Keratinocyte (primary cell): Measurements from ENCODE around the gene MBD3L5. TPM values are rescaled to one million over a fixed set of nuclear protein-coding genes. Genes with fewer than 3 reads are reported as not detected.
"Not testable (repeated sequence)": the region's sequence is repeated elsewhere in the genome, so short reads cannot be mapped to it uniquely, and the experiment has no call there.

ENCODE experiments used
- DNase-seq: peaks from one replicate; pipeline ENCODE4 v3.0.0-alpha.2; 2011; ENCODE audit warnings: low read depth, missing footprints, low spot score
- FAIRE-seq: peaks from 2 replicates; lab custom pipeline; 2011; peaks lifted over from hg19 to GRCh38; lab: Jason Lieb, UNC
- H2AFZ ChIP-seq: 2 replicates; pipeline ENCODE4 v1.6.0; 2012; ENCODE audit warnings: low read length, control low read depth, inconsistent platforms; ENCODE audit not compliant: control insufficient read depth
- H3K27ac ChIP-seq: 2 replicates; pipeline ENCODE4 v1.5.1; 2011; ENCODE audit warnings: low read length; ENCODE audit not compliant: control insufficient read depth, insufficient read depth
- H3K27me3 ChIP-seq: 3 replicates; pipeline ENCODE4 v1.6.0; 2011; ENCODE audit warnings: low read length; ENCODE audit not compliant: control insufficient read depth, insufficient read depth; ENCODE audit errors: extremely low read depth
- H3K36me3 ChIP-seq, 2 experiments: 2 replicates in 1 of 2; 3 replicates in 1 of 2; pipeline ENCODE4 v1.5.1; 2011; ENCODE audit warnings: low read length in 2 of 2, mild to moderate bottlenecking in 1 of 2; ENCODE audit not compliant: control insufficient read depth in 2 of 2, insufficient read depth in 2 of 2; ENCODE audit errors: extremely low read depth in 1 of 2
- H3K4me1 ChIP-seq: 3 replicates; pipeline ENCODE4 v1.5.1; 2011; ENCODE audit warnings: low read length; ENCODE audit not compliant: control insufficient read depth, insufficient read depth; ENCODE audit errors: extremely low read depth
- H3K4me2 ChIP-seq: 3 replicates; pipeline ENCODE4 v1.6.0; 2011; ENCODE audit warnings: low read depth, low read length; ENCODE audit not compliant: control insufficient read depth, insufficient read depth; ENCODE audit errors: extremely low read depth
- H3K4me3 ChIP-seq, 3 experiments: fragments of 200-600 bp in 1 of 3; sonication (generic) in 1 of 3; 2 replicates in 2 of 3; 3 replicates in 1 of 3; pipeline ENCODE4 v1.5.1; 2011 to 2016; ENCODE audit warnings: low read length in 3 of 3, mild to moderate bottlenecking in 3 of 3, control low read depth in 2 of 3, inconsistent platforms in 1 of 3, low read depth in 1 of 3, mixed read lengths in 1 of 3, mixed run types in 1 of 3, moderate library complexity in 1 of 3; ENCODE audit not compliant: control insufficient read depth in 2 of 3, insufficient read depth in 2 of 3; ENCODE audit errors: extremely low read depth in 1 of 3
- H3K79me2 ChIP-seq: 2 replicates; pipeline ENCODE4 v1.6.0; 2012; ENCODE audit warnings: low read length; ENCODE audit not compliant: control insufficient read depth, insufficient read depth
- H3K9ac ChIP-seq: 3 replicates; pipeline ENCODE4 v1.6.0; 2011; ENCODE audit warnings: low read length; ENCODE audit not compliant: control insufficient read depth, insufficient read depth; ENCODE audit errors: extremely low read depth
- H3K9me1 ChIP-seq: 3 replicates; pipeline ENCODE4 v1.6.0; 2011; ENCODE audit warnings: low read length; ENCODE audit not compliant: control insufficient read depth, insufficient read depth; ENCODE audit errors: extremely low read depth
- H3K9me3 ChIP-seq: 2 replicates; pipeline ENCODE4 v1.5.1; 2012; ENCODE audit warnings: low read depth, low read length; ENCODE audit not compliant: control insufficient read depth
- H4K20me1 ChIP-seq: 3 replicates; pipeline ENCODE4 v1.6.0; 2011; ENCODE audit warnings: low read length; ENCODE audit not compliant: control insufficient read depth, insufficient read depth; ENCODE audit errors: extremely low read depth
- EZH2 ChIP-seq: IDR thresholded peaks from one replicate; pipeline ENCODE4 v1.6.1; 2012; ENCODE audit warnings: inconsistent platforms, mild to moderate bottlenecking, low read length, moderate library complexity
- dilution Hi-C: fragments of 300-500 bp; cut with MboI; formaldehyde crosslinking; loops from one replicate; pipeline ENCODE4 v1.7.0; 2020; ENCODE audit warnings: low sequenced_read_pairs; ENCODE audit not compliant: extremely low pct_ligation_motif_present
- polyA plus RNA-seq, 5 experiments: library from polyadenylated mRNA; depleted of rRNA in 3 of 5; stranded (reverse) in 3 of 5; stranded (forward) in 1 of 5; unstranded in 1 of 5; fragments of >200 nt; gene quantifications; 1 replicate in 1 of 5; 2 replicates in 3 of 5; 3 replicates in 1 of 5; pipeline versions ENCODE4 v1.2.1 to v1.2.3, GENCODE V29; 2011 to 2012; ENCODE audit warnings: missing spikeins in 2 of 5, low read depth in 1 of 5, low replicate concordance in 1 of 5
- TF ChIP-seq, protein P1 (sequence below), 3 experiments: IDR thresholded peaks in 1 of 3; conservative IDR thresholded peaks in 1 of 3; optimal IDR thresholded peaks in 1 of 3; 2 replicates in 2 of 3; 3 replicates in 1 of 3; pipeline versions ENCODE3 to v1.5.1; 2011; ENCODE audit warnings: low read length in 3 of 3, mild to moderate bottlenecking in 3 of 3, moderate library complexity in 2 of 3, control low read depth in 1 of 3, inconsistent platforms in 1 of 3; ENCODE audit not compliant: insufficient read depth in 2 of 3; ENCODE audit errors: extremely low read depth in 1 of 3

Gene MBD3L5
- polyA plus RNA-seq, 1 donor (not counting 4 experiments of a cell fraction or from before 2014, with no cell fraction given): not detected

DNA sequence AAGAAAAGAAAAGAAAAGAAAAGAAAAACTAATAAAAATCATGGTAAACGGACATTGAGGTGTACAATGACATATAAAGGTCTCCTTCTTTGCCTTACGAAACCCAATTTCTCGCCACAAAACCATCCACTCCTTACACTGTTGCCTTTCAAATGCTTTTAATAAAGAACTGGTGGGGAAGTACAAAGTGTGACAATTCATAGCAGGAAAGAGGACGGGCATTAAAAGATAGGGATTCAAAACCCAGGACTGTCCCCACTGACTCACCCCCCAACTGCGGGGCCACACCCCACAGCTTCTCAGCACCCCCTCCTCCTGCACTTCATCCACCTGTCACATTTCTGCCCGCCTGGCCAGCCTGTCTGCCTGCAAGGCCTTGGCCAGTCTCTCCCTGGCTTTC is 11.6 kb upstream of the MBD3L5 start:
- Histone ChIP-seq H3K27me3 (no peaks in the 10 kb centered on the region), H3K79me2 (no peaks in the 10 kb centered on the region), H3K36me3 (no peaks in the 10 kb centered on the region), H3K4me2 (no peak overlapping the region), H3K9me3 (no peaks in the 10 kb centered on the region), H3K27ac (no peak overlapping the region), H3K4me1 (no peaks in the 10 kb centered on the region), H4K20me1 (no peaks in the 10 kb centered on the region), H2AFZ (no peak overlapping the region), H3K9ac (no peak overlapping the region), H3K4me3 (no peak overlapping the region), H3K9me1 (no peaks in the 10 kb centered on the region)
- DNase-seq (no peak), FAIRE-seq (no peak)
- TF ChIP-seq, protein P1, sequence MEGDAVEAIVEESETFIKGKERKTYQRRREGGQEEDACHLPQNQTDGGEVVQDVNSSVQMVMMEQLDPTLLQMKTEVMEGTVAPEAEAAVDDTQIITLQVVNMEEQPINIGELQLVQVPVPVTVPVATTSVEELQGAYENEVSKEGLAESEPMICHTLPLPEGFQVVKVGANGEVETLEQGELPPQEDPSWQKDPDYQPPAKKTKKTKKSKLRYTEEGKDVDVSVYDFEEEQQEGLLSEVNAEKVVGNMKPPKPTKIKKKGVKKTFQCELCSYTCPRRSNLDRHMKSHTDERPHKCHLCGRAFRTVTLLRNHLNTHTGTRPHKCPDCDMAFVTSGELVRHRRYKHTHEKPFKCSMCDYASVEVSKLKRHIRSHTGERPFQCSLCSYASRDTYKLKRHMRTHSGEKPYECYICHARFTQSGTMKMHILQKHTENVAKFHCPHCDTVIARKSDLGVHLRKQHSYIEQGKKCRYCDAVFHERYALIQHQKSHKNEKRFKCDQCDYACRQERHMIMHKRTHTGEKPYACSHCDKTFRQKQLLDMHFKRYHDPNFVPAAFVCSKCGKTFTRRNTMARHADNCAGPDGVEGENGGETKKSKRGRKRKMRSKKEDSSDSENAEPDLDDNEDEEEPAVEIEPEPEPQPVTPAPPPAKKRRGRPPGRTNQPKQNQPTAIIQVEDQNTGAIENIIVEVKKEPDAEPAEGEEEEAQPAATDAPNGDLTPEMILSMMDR (optimal IDR thresholded peaks at IDR 0.05 in 1 of 3, IDR thresholded peaks at IDR 0.05 in 1 of 3, conservative IDR thresholded peaks at IDR 0.05 in 1 of 3; ENCODE audit: extremely low read depth in 1 of 3, insufficient read depth in 2 of 3, low read length in 3 of 3): no peak
- no peak for TF ChIP-seq EZH2
- dilution Hi-C loops: no loop called here

DNA sequence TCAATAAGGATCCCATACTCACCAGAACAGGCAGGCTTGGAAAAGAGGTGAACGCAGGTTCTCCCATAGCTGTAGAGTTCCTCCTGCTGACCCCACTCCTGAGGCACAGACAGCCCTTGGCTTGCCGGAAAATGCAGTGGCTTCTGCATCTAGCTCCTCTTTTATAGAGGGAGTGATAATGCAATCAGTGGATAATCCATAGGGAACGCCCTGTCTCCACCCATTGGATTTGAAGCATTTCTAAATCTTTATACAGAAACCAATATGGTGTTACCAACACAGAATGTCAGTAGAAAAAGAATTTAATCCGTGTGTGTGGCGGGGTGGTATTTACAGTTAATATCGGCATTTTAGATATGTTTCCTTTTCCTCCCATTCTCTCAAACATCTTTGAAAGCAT is 9.0 kb upstream of the MBD3L5 start, which contains the start of gene MBD3L2B:
Gene MBD3L2B (minus strand): TSS at position 101 of the 400 bp plus-strand sequence. CDS start 34 bp downstream, at position 67.
- H3K27me3 ChIP-seq, FAIRE-seq, H3K27ac ChIP-seq: not testable (repeated sequence)

DNA sequence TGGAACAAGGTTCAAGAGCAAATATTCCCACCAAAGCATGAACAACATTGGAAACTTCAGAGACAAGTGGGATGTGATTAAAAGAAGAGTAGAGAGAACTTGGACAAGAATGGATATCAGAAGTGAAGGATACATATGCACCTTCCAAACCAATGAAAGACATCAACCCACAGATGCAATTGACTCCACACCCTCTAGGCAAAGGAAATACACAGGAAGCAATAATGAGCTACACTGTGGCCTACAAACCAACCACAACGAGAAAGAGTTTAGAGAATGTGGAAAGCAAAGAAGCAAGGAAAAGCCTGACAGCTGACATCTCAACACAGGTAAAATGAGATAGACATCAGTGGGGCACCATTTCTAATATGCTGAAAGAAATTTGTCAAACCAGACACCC is 1.6 kb upstream of the MBD3L5 start:
- H3K27me3 ChIP-seq, H3K36me3 ChIP-seq, dilution Hi-C loops, H2AFZ ChIP-seq, H3K79me2 ChIP-seq, H3K27ac ChIP-seq, H3K4me2 ChIP-seq, H3K9ac ChIP-seq, H3K4me1 ChIP-seq, FAIRE-seq, DNase-seq, H3K4me3 ChIP-seq, H4K20me1 ChIP-seq, H3K9me1 ChIP-seq, H3K9me3 ChIP-seq: not testable (repeated sequence)

More for the DNA sequence above, 9.0 kb upstream of the MBD3L5 start, which contains the start of gene MBD3L2B:
- H3K9me1 ChIP-seq, H4K20me1 ChIP-seq, H3K9ac ChIP-seq, dilution Hi-C loops, H3K9me3 ChIP-seq, H3K36me3 ChIP-seq, H3K4me2 ChIP-seq, DNase-seq, H3K79me2 ChIP-seq, H3K4me1 ChIP-seq, H2AFZ ChIP-seq, H3K4me3 ChIP-seq: not testable (repeated sequence)

DNA sequence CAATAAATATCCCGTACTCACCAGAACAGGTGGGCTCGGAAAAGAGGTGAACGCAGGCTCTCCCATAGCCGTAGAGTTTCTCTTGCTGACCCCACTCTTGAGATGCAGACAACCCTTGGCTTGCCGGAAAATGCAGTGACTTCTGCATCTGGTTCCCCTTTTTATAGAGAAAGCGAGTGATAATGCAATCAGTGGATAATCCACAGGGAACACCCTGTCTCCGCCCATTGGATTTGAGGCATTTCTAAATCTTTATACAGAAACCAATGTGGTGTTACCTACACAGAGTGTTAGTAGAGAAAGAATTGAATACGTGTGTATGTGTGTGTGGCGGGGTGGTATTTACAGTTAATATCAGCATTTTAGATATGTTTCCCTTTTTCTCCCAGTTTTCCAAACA is 9.7 kb downstream of the MBD3L5 start, which contains the start of gene MBD3L4:
Gene MBD3L4 (minus strand): TSS at position 101 of the 400 bp plus-strand sequence. CDS start 35 bp downstream, at position 66.
- H4K20me1 ChIP-seq, H3K36me3 ChIP-seq, FAIRE-seq, H2AFZ ChIP-seq, H3K9ac ChIP-seq, H3K79me2 ChIP-seq, dilution Hi-C loops, H3K27me3 ChIP-seq, H3K9me3 ChIP-seq, H3K4me3 ChIP-seq, H3K9me1 ChIP-seq, DNase-seq, H3K4me1 ChIP-seq, H3K27ac ChIP-seq, H3K4me2 ChIP-seq: not testable (repeated sequence)
